ENCODE measurements around the gene ZMIZ1.

The ZMIZ1 gene

GRCh38 chr10:79066411-79067240, 2.1 kb upstream of the ZMIZ1 start:
- DNase-seq = peak in 1 of 2 experiments; percentile 40

GRCh38 chr10:79067241-79068202, 1.2 kb upstream of the ZMIZ1 start:
- peak in 1 of 2 experiments; percentile 59 for DNase-seq

- no peak for DNase-seq
These were observed 584 bp upstream of the ZMIZ1 start for GRCh38 chr10:79068203-79068561.

GRCh38 chr10:79069325-79070080, 737 bp downstream of the ZMIZ1 start:
- DNase-seq = peak in 1 of 2 experiments; percentile 13

- DNase-seq = no peak
These were observed 1.4 kb downstream of the ZMIZ1 start for GRCh38 chr10:79070081-79070605.

- DNase-seq = no peak
These were observed 2.0 kb downstream of the ZMIZ1 start for GRCh38 chr10:79070606-79071395.

GRCh38 chr10:79071396-79071923, 2.7 kb downstream of the ZMIZ1 start:
- no peak for DNase-seq

GRCh38 chr10:79072041-79072441, 3.3 kb downstream of the ZMIZ1 start:
- no peak for DNase-seq

GRCh38 chr10:79072994-79073645, 4.4 kb downstream of the ZMIZ1 start:
- no peak for DNase-seq

- no peak for DNase-seq
These were observed 5.1 kb downstream of the ZMIZ1 start for GRCh38 chr10:79073784-79074432.

- no peak for DNase-seq
These were observed 6.0 kb downstream of the ZMIZ1 start for GRCh38 chr10:79074732-79075131.

GRCh38 chr10:79075418-79075817, 6.7 kb downstream of the ZMIZ1 start:
- DNase-seq = no peak

- DNase-seq = no peak
These were observed 8.9 kb downstream of the ZMIZ1 start for GRCh38 chr10:79077488-79078173.

- no peak for DNase-seq
These were observed 9.7 kb downstream of the ZMIZ1 start for GRCh38 chr10:79078367-79079053.

GRCh38 chr10:79079054-79079397, 10.3 kb downstream of the ZMIZ1 start:
- no peak for DNase-seq

GRCh38 chr10:79079490-79080355, 11.0 kb downstream of the ZMIZ1 start:
- peak in 1 of 2 experiments; percentile 6 for DNase-seq

- no peak for DNase-seq
These were observed 12.7 kb downstream of the ZMIZ1 start for GRCh38 chr10:79081353-79082034.

GRCh38 chr10:79082035-79082373, 13.2 kb downstream of the ZMIZ1 start:
- DNase-seq = no peak

All from SW 1271 (cell line).